ENCODE results near the gene DNAAF1. TPM values are rescaled to one million over a fixed set of nuclear protein-coding genes. Genes with fewer than 3 reads are reported as not detected.

Gene DNAAF1
- total RNA-seq, 2 experiments from 2014 or later: 0.25 TPM; not detected in 1

DNA sequence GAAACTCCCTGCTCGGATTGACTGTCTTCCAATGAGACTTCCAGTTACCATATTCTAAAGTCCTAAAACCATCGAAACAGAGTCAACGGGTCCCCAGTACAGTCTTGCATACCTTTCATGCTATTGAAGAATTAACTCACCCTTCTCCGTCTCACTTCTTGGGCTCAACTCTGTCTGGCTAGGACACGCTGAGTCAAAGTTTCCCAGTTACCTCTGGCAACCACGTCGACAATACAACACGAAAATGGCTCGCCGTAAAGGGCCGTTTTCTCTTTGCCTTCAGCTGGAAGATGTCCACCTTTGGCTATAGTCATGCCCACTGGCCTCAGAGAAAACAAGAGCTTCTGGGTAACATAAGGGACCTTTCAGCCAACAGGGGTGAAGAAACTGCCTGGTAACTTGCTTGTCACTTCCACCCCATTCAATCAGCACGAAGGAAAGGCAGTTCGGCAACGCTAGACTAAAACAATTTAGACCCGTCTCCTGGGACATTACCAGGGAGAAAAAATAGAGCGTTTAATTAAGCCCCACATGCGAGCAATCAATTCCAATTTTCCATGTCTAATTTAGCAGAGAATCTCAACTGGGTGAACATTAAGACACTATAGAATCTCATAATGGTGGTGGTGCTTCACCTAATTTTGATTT, 73.2 kb downstream of the DNAAF1 start:
- POLR2A ChIA-PET: no interaction called here
- CTCF ChIA-PET: interaction anchor here (0.6 kb wide), 1 partner anchor 62 kb away, joined by 3 read pairs; no protein-coding TSS in a partner anchor

DNA sequence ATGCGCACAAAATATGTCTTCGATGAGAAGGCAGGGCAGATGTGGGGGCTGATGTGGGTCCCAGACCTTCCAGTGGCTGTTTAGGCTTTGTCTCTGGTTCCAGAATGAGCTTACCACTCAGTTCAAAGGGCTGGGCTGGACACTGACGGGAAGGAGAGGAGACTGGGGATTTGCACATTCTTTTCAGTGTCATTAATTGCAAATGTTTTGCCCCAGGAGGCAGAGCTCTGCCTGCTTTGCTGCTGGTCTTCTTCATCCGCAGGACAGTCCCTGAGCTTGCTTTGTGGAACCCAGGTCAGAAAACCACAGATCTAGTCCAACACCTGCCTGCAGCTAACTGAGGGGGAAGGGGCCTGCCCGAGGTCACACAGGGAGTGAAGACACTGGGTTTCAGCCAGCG, 73.8 kb downstream of the DNAAF1 start:
- CTCF ChIA-PET: interaction anchor here (0.6 kb wide), 1 partner anchor 63 kb away, joined by 3 read pairs; no protein-coding TSS in a partner anchor
- POLR2A ChIA-PET: no interaction called here

DNA sequence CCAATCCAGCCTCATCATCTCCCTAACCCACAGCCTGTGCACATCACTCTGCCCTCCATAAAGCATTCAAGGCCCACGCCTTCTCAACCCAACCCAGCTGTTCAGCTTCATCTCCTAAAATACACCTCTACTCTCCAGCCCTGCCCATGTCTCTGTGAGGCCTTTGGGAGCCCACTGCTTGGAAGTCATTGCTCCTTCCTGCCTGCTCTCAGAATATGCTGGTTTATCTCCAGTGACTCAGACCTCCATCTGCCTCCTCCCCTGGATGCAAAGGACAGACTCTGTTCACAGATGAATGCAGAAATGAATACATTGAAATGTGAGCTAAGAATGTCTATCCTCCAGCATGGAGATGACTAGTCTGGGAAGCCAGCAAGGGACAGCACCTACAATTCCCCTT, 75.7 kb downstream of the DNAAF1 start:
- ChIA-PET POLR2A (no interaction called here), CTCF (no interaction called here)

DNA sequence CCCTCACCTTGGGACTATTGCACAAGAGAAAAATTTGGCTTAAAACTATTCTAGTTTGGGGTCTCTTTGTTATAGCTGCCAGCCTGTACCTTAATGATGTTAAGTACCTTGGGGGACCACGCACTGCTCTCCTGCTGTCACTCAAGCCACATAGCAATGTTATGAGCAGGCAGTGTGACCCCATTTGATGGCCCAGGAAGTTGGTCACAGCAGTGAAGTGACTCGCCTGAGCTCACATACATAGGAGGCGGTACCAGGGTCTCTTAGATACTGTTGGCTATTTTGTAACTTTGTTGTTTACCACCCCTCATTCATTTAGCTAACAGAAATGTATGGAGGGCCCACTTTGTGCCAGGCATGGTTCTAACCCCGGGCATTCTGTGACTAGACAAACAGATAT, 78.3 kb downstream of the DNAAF1 start:
- CTCF ChIA-PET: no interaction called here
- POLR2A ChIA-PET: no interaction called here

- ChIA-PET POLR2A (no interaction called here), CTCF (no interaction called here)
Observed at GRCh38 chr16:84224554-84224953, 79.4 kb downstream of the DNAAF1 start.

DNA sequence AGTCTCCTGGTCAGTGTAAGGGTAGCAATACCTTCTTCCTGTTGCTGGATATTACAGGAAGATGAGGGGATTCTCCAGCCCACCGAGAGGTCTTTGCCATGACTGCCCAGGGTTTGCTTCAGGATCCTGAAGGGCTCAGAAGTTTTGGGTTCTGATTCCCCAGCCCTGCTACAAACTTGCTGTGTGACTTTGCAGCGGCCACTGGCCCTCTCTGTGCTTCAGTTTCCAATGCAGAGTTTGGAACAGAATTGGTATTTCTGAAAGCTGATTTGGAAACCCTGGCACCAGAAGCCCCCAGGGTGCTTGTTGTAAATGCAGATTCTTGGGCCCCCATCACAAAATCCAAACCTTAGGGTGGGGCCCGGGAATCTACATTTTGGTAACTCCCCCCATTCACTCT, 80.0 kb downstream of the DNAAF1 start:
- POLR2A ChIA-PET: no interaction called here

GRCh38 chr16:84225571-84225970, 80.5 kb downstream of the DNAAF1 start:
- ChIA-PET POLR2A (no interaction called here), CTCF (no interaction called here)

More for the DNA sequence above, 80.0 kb downstream of the DNAAF1 start:
- CTCF ChIA-PET: no interaction called here

- CTCF ChIA-PET: no interaction called here
Observed at GRCh38 chr16:84226026-84226425, 80.9 kb downstream of the DNAAF1 start.

More at GRCh38 chr16:84226026-84226425, 80.9 kb downstream of the DNAAF1 start:
- POLR2A ChIA-PET: no interaction called here

Other genes with a start within 250 kb of the DNAAF1 start
- 1 to 10 TPM; 3.6 TPM for gene MLYCD, start 246.2 kb upstream of the DNAAF1 start, total RNA-seq
- gene OSGIN1, start 192.1 kb upstream of the DNAAF1 start, total RNA-seq: under 1 TPM; 0.65 to 0.71 TPM
- not detected for gene NECAB2, start 177.1 kb upstream of the DNAAF1 start, total RNA-seq
- gene SLC38A8, start 102.5 kb upstream of the DNAAF1 start, total RNA-seq: not detected
- gene MBTPS1, start 28.4 kb upstream of the DNAAF1 start, total RNA-seq: 10 to 100 TPM; 36.8 to 38.5 TPM
- gene HSDL1, start 131 bp upstream of the DNAAF1 start, total RNA-seq: 10 to 100 TPM; 15.1 to 16.5 TPM
- 10 to 100 TPM; 48.3 to 51.2 TPM for gene TAF1C, start 41.7 kb downstream of the DNAAF1 start, total RNA-seq
- under 1 TPM in 1 of 2 experiments, not detected in 1; 0.17 TPM for gene ADAD2, start 45.8 kb downstream of the DNAAF1 start, total RNA-seq
- not detected for gene KCNG4, start 94.7 kb downstream of the DNAAF1 start, total RNA-seq
- not detected for gene WFDC1, start 149.6 kb downstream of the DNAAF1 start, total RNA-seq
- gene ATP2C2, start 223.2 kb downstream of the DNAAF1 start, total RNA-seq: not detected